ENCODE data around the gene SETD2.

The SETD2 gene

DNA sequence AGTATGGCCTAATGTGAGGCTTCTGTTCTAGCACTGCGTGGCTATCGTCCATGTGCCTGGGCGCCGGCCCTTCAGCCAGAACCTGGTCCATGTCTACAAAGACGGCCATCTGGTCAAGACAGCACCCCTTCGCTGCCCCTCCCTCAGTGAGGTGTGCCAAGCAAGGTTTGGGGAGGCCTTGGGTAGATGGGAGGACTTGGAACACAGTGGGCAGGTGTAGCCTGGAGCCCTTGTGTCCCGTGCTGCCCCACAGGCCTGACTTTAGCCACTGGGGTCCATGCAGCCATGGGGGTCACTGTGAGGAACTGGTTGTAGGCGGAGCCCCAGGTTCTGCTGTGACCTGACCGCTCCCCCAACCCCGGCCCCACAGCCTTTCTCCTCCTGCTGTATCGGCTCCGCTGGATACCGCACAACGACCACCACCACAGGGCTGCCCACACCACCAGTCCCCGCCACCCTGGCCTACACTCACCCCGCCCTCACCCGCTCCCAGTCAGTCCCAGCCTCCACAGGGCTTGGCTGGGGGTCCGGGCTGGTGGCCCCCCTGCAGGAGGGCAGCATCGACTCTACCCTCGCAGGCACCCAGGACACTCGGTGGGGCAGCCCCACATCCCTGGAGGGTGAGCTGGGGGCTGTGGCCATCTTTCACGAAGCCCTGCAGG lies 167.9 kb downstream of the SETD2 start:
- TF ChIP-seq, protein P1, sequence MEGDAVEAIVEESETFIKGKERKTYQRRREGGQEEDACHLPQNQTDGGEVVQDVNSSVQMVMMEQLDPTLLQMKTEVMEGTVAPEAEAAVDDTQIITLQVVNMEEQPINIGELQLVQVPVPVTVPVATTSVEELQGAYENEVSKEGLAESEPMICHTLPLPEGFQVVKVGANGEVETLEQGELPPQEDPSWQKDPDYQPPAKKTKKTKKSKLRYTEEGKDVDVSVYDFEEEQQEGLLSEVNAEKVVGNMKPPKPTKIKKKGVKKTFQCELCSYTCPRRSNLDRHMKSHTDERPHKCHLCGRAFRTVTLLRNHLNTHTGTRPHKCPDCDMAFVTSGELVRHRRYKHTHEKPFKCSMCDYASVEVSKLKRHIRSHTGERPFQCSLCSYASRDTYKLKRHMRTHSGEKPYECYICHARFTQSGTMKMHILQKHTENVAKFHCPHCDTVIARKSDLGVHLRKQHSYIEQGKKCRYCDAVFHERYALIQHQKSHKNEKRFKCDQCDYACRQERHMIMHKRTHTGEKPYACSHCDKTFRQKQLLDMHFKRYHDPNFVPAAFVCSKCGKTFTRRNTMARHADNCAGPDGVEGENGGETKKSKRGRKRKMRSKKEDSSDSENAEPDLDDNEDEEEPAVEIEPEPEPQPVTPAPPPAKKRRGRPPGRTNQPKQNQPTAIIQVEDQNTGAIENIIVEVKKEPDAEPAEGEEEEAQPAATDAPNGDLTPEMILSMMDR (IDR thresholded peaks at IDR 0.05; ENCODE audit: extremely low read depth, missing control alignments) = no peak
- DNase-seq (ENCODE audit: low spot score) = no peak

DNA sequence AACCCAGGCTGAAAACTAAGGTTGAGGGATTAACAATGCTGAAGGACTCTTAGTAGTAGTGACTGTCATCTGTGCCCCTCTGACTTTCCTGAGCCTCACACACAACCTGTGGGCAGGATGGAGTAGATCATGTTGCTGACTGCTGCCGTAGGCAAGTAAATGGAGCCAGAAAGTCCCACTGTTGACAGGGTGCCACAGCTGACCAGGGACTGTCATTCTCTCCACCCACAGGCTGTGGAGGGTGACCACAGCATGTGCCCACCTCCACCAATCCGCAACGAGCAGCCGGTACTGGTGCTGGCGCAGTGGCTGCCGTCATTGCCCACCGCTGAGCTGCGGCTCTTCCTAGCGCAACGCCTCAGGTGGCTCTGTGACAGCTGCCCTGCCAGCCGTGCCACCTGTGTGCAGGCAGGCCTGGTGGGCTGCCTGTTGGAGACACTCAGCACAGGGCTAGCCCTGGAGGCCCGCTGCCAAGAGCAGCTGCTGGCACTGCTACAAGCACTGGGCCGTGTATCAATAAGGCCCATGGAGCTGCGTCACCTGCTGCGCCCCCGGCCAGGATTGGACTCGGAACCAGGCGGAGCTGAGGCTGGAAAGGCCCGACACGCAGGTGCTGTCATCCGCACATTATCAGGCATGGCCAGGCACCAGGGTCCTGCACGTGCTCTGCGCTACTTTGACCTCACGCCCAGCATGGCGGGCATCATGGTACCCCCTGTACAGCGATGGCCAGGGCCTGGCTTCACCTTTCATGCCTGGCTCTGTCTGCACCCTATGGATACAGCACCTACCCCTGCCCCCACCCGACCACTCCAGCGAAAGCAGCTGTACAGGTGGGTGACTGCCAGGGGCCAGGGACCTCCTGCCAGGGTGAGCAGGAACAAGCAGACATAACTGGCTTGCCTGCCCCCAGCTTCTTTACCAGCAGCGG lies 168.8 kb downstream of the SETD2 start:
- no peak for DNase-seq (ENCODE audit: low spot score)
- TF ChIP-seq, protein P1 (IDR thresholded peaks at IDR 0.05; ENCODE audit: extremely low read depth, missing control alignments) = no peak

DNA sequence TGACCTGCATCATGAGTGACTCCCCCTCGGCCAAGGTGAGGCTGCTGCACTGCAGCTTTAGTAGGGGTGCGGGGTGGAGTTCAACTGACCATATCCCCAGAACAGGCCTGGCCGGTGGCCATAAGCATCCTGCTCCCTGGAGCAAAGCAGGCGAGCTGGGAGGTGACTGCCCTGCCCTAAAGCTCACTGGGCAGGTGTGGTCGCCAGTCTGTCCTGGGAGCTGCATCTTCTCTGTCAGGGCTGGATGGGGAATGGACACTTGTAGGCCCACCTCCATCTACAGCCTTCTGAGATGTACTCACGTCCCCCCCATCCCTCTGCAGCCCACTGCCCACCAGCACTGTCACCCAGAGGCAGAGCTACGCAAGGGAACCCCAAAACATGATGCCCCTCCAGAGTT lies 169.9 kb downstream of the SETD2 start:
- TF ChIP-seq, protein P1 (IDR thresholded peaks at IDR 0.05; ENCODE audit: extremely low read depth, missing control alignments) = no peak
- DNase-seq (ENCODE audit: low spot score) = no peak

DNA sequence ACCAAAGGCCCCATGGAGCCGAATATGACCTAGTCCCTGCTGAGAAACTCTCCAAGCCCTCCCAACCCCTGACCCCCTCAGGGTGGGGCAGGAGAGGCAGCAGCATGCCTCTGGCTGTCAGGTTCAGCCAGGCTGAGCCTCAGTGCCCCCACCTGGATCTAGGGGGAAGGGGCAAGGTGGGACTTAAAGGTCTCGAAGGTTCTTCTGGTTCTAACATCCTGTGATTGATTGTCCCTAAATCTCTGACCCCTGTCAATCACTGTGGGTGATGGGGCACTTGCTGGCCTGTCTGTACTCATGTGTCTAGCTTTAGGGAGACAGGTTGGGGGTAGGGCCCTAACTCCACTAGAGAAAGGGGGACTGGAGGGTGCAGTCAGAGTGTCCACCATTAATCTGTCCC lies 170.6 kb downstream of the SETD2 start:
- DNase-seq (ENCODE audit: low spot score) = no peak
- TF ChIP-seq, protein P1 (IDR thresholded peaks at IDR 0.05; ENCODE audit: extremely low read depth, missing control alignments) = no peak

DNA sequence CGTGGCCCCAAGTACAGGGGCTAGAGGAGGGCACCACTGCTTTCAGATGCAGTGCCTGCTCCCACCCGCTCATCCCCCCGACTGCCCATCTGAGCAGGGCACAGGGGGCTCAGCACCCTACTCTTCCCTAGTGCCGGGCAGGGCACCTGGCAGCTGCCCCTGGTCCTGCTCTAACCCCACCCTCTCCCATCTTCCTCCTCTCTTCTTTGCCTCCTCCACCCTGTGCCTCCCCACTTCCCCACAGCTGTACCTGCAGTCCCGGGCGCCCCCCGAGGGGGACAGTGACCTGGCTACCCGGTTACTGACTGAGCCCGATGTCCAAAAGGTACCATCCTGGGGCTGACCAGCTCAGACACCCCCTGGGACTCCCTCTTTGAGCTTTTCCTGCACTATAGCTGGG lies 171.7 kb downstream of the SETD2 start:
- TF ChIP-seq, protein P1 (IDR thresholded peaks at IDR 0.05; ENCODE audit: extremely low read depth, missing control alignments) = no peak

DNA sequence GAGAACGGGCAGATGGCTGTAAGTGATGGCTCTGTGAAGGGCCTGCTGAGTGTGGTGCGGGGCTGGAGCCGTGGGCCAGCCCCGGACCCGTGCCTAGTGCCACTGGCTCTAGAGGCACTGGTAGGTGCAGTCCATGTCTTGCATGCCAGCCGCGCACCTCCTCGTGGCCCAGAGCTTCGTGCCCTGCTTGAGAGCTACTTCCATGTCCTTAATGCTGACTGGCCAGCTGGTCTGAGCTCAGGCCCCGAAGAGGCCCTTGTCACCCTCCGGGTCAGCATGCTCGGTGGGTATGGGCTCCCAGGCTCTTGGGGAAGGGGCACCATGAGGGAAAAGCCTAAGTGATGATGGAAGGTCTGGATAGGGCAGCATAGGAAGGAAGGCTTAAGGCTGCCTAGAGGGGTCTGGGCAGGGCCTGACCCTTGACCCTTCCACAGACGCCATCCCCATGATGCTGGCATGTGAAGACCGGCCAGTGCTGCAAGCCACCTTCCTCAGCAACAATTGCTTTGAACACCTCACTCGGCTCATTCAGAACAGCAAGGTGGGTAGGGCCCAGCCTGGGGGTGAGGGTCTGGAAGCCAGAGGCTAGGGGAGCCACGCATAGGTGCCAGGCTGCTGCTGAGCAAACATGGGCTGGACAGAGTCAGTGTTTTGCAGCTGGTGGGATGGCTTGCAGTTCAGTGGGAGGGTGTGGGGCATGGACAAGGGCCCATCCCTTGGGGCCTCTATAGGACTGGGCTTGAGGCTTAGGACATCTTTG lies 172.3 kb downstream of the SETD2 start:
- no peak for DNase-seq (ENCODE audit: low spot score)
- TF ChIP-seq, protein P1 (IDR thresholded peaks at IDR 0.05; ENCODE audit: extremely low read depth, missing control alignments) = no peak

More for the DNA sequence above, 171.7 kb downstream of the SETD2 start:
- no peak for DNase-seq (ENCODE audit: low spot score)
